ENCODE data around the gene SPTLC3.

Gene SPTLC3

GRCh38 chr20:13205848-13206434 lies 197.2 kb downstream of the SPTLC3 start:
- DNase-seq, result no peak
- in situ Hi-C loops (cut with HindIII; ENCODE audit: low pct_ligation_motif_present, low pct_unique_long_range_greater_than_20kb, low sequenced_read_pairs), result no loop called here

- DNase-seq, result no peak
These were observed 198.2 kb downstream of the SPTLC3 start for GRCh38 chr20:13207016-13207415.

GRCh38 chr20:13211956-13212618 lies 203.3 kb downstream of the SPTLC3 start:
- in situ Hi-C loops (cut with HindIII; ENCODE audit: low pct_ligation_motif_present, low pct_unique_long_range_greater_than_20kb, low sequenced_read_pairs), result no loop called here
- DNase-seq, result no peak

More at GRCh38 chr20:13207016-13207415, 198.2 kb downstream of the SPTLC3 start:
- in situ Hi-C loops (cut with HindIII; ENCODE audit: low pct_ligation_motif_present, low pct_unique_long_range_greater_than_20kb, low sequenced_read_pairs), result no loop called here

- in situ Hi-C loops (cut with HindIII; ENCODE audit: low pct_ligation_motif_present, low pct_unique_long_range_greater_than_20kb, low sequenced_read_pairs), result no loop called here
- no peak for DNase-seq
These were observed 204.0 kb downstream of the SPTLC3 start for GRCh38 chr20:13212750-13213149.

- in situ Hi-C loops (cut with HindIII; ENCODE audit: low pct_ligation_motif_present, low pct_unique_long_range_greater_than_20kb, low sequenced_read_pairs), result no loop called here
- DNase-seq, result no peak
These were observed 204.6 kb downstream of the SPTLC3 start for GRCh38 chr20:13213335-13213734.

- DNase-seq, result no peak
- in situ Hi-C loops (cut with HindIII; ENCODE audit: low pct_ligation_motif_present, low pct_unique_long_range_greater_than_20kb, low sequenced_read_pairs), result no loop called here
These were observed 207.8 kb downstream of the SPTLC3 start for GRCh38 chr20:13216533-13216932.
